ENCODE results near the gene SPC24. TPM values are rescaled to one million over a fixed set of nuclear protein-coding genes. Genes with fewer than 3 reads are reported as not detected.

Gene SPC24
- total RNA-seq, 1 experiment from 2014 or later: 50.6 TPM

DNA sequence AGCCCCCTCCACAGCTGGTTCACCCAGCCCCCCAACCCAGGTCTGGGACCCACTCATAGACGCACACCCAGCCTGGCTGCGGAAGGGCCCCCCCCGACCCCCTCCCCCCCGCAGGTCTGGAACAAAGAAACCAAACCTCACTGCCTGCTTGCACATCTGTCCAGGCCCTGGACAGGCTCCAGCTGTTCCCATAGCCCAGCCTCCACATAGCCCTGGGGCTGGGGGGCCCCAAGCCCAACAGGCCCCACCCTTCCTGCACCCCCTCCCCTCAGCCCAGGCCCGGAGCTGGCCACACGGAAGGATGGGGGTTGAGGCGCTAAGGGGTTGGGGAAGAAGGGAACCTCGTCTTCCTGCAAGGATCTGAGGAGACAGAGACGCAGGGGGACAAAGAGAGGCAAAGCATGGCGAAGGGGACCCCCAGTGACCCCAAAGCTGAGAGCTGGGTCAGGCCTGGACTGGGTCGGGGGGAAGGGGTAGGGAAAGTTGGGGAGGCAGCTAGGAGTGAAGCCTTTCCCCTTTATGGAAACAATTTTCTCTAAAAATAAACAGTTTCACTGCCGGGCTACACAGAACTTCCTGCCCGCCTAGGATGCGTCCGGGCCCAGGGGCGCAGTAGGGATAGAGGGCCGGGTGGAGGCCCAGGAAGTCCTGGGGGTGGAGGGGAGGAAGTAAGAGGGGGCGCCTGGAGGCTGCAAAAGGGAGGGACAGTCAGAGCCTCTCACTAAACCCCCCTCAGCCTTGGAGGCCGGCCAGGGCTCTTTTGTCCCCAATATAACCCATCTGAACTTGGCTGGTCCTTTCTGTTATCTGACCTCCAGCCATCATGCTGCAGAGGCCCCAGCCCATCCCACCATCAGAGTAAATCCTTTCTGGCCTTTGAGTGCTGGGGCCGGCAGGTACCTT, 39.3 kb upstream of the SPC24 start:
- H3K27me3 ChIP-seq (ENCODE audit: control insufficient read depth, insufficient read depth, low read length): no peaks in the 10 kb centered on the region
- in situ Hi-C loops (cut with HindIII; ENCODE audit: low pct_unique_long_range_greater_than_20kb, low sequenced_read_pairs): no loop called here
- peak overlapping the region; percentile 77 for H3K27ac ChIP-seq (ENCODE audit: low read length)
- ATAC-seq: no peak
- H3K4me3 ChIP-seq (ENCODE audit: low read depth in 2 of 2, low read length in 2 of 2): peak overlapping the region; percentile 17 to 73
- ChIA-PET CTCF (no interaction called here), POLR2A (no interaction called here)
- no peaks in the 10 kb centered on the region for H3K36me3 ChIP-seq (ENCODE audit: control insufficient read depth, insufficient read depth, low read length)
- no peaks in the 10 kb centered on the region for H3K9me3 ChIP-seq (ENCODE audit: control insufficient read depth, insufficient read depth, low read depth, low read length)
- BruUV-seq (replicated peaks): no TSS peak
- no peak for TF ChIP-seq SIN3A (IDR thresholded peaks at IDR 0.05; ENCODE audit: borderline replicate concordance, insufficient read depth, low read depth, low read length)
- TF ChIP-seq TCF7L2 (IDR thresholded peaks at IDR 0.05; ENCODE audit: low read depth, low read length): no peak
- TF ChIP-seq, protein P1, sequence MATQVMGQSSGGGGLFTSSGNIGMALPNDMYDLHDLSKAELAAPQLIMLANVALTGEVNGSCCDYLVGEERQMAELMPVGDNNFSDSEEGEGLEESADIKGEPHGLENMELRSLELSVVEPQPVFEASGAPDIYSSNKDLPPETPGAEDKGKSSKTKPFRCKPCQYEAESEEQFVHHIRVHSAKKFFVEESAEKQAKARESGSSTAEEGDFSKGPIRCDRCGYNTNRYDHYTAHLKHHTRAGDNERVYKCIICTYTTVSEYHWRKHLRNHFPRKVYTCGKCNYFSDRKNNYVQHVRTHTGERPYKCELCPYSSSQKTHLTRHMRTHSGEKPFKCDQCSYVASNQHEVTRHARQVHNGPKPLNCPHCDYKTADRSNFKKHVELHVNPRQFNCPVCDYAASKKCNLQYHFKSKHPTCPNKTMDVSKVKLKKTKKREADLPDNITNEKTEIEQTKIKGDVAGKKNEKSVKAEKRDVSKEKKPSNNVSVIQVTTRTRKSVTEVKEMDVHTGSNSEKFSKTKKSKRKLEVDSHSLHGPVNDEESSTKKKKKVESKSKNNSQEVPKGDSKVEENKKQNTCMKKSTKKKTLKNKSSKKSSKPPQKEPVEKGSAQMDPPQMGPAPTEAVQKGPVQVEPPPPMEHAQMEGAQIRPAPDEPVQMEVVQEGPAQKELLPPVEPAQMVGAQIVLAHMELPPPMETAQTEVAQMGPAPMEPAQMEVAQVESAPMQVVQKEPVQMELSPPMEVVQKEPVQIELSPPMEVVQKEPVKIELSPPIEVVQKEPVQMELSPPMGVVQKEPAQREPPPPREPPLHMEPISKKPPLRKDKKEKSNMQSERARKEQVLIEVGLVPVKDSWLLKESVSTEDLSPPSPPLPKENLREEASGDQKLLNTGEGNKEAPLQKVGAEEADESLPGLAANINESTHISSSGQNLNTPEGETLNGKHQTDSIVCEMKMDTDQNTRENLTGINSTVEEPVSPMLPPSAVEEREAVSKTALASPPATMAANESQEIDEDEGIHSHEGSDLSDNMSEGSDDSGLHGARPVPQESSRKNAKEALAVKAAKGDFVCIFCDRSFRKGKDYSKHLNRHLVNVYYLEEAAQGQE (IDR thresholded peaks at IDR 0.05; ENCODE audit: insufficient read depth in 1 of 2, low read depth in 2 of 2, low read length in 1 of 2): no peak
- TF ChIP-seq POLR2AphosphoS5 (IDR thresholded peaks at IDR 0.05; ENCODE audit: low read depth, low read length): no peak
- TF ChIP-seq, protein P2, sequence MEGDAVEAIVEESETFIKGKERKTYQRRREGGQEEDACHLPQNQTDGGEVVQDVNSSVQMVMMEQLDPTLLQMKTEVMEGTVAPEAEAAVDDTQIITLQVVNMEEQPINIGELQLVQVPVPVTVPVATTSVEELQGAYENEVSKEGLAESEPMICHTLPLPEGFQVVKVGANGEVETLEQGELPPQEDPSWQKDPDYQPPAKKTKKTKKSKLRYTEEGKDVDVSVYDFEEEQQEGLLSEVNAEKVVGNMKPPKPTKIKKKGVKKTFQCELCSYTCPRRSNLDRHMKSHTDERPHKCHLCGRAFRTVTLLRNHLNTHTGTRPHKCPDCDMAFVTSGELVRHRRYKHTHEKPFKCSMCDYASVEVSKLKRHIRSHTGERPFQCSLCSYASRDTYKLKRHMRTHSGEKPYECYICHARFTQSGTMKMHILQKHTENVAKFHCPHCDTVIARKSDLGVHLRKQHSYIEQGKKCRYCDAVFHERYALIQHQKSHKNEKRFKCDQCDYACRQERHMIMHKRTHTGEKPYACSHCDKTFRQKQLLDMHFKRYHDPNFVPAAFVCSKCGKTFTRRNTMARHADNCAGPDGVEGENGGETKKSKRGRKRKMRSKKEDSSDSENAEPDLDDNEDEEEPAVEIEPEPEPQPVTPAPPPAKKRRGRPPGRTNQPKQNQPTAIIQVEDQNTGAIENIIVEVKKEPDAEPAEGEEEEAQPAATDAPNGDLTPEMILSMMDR (IDR thresholded peaks at IDR 0.05): no peak
- DNase-seq (ENCODE audit: low read depth, low spot score): no peak
- peaks cover 23% of the 10 kb centered on the region for H3K4me1 ChIP-seq (ENCODE audit: control insufficient read depth, insufficient read depth, low read length)
- intact Hi-C loops (cut with micrococcal nuclease; ENCODE audit: unreplicated experiment): no loop called here

DNA sequence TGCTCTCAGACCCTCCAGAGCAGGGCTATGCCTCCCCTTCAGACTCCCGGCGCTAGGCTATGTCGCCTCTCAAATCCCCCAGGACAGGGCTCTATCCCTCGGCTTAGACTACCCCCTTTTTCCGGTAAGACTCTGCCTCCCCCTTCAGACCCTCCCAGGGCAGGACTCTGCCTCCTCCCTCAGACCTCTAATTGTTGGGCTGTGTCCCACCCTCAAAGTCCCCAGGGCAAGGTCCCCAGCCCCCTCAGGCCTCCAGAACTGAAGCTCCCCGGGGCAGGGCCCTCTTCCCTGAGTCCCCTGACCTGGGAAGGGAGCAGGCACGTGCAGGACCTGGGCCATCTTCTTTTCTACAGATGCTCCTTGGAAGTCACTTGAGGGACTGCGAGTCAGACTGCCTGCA, 38.6 kb upstream of the SPC24 start:
- no peaks in the 10 kb centered on the region for H3K36me3 ChIP-seq (ENCODE audit: control insufficient read depth, insufficient read depth, low read length)
- intact Hi-C loops (cut with micrococcal nuclease; ENCODE audit: unreplicated experiment): no loop called here
- no peak for ATAC-seq
- H3K27ac ChIP-seq (ENCODE audit: low read length): no peak overlapping the region
- peaks cover 22% of the 10 kb centered on the region for H3K4me1 ChIP-seq (ENCODE audit: control insufficient read depth, insufficient read depth, low read length)
- in situ Hi-C loops (cut with HindIII; ENCODE audit: low pct_unique_long_range_greater_than_20kb, low sequenced_read_pairs): no loop called here
- no peak for DNase-seq (ENCODE audit: low read depth, low spot score)
- no peak overlapping the region for H3K4me3 ChIP-seq (ENCODE audit: low read depth in 2 of 2, low read length in 2 of 2)
- no peaks in the 10 kb centered on the region for H3K27me3 ChIP-seq (ENCODE audit: control insufficient read depth, insufficient read depth, low read length)
- TF ChIP-seq POLR2AphosphoS5 (IDR thresholded peaks at IDR 0.05; ENCODE audit: low read depth, low read length) (no peak), TCF7L2 (IDR thresholded peaks at IDR 0.05; ENCODE audit: low read depth, low read length) (no peak), SIN3A (IDR thresholded peaks at IDR 0.05; ENCODE audit: borderline replicate concordance, insufficient read depth, low read depth, low read length) (no peak)
- TF ChIP-seq, protein P1 (IDR thresholded peaks at IDR 0.05; ENCODE audit: insufficient read depth in 1 of 2, low read depth in 2 of 2, low read length in 1 of 2): no peak
- TF ChIP-seq, protein P2 (IDR thresholded peaks at IDR 0.05): no peak
- H3K9me3 ChIP-seq (ENCODE audit: control insufficient read depth, insufficient read depth, low read depth, low read length): no peaks in the 10 kb centered on the region
- ChIA-PET POLR2A (no interaction called here), CTCF (no interaction called here)
- BruUV-seq (replicated peaks): no TSS peak

Data from Panc1 (cell line).